HG02759 (cell line): ENCODE results near the gene HCRTR1.
"Not testable (repeated sequence)": the region's sequence is repeated elsewhere in the genome, so short reads cannot be mapped to it uniquely, and the experiment has no call there.

ENCODE experiments used
- ATAC-seq: cut with Tn5 transposase; IDR thresholded peaks from one replicate; pipeline ENCODE4 v1.9.1; 2021; ENCODE audit warnings: mild to moderate bottlenecking, moderate library complexity; ENCODE audit not compliant: unreplicated experiment

Gene HCRTR1

DNA sequence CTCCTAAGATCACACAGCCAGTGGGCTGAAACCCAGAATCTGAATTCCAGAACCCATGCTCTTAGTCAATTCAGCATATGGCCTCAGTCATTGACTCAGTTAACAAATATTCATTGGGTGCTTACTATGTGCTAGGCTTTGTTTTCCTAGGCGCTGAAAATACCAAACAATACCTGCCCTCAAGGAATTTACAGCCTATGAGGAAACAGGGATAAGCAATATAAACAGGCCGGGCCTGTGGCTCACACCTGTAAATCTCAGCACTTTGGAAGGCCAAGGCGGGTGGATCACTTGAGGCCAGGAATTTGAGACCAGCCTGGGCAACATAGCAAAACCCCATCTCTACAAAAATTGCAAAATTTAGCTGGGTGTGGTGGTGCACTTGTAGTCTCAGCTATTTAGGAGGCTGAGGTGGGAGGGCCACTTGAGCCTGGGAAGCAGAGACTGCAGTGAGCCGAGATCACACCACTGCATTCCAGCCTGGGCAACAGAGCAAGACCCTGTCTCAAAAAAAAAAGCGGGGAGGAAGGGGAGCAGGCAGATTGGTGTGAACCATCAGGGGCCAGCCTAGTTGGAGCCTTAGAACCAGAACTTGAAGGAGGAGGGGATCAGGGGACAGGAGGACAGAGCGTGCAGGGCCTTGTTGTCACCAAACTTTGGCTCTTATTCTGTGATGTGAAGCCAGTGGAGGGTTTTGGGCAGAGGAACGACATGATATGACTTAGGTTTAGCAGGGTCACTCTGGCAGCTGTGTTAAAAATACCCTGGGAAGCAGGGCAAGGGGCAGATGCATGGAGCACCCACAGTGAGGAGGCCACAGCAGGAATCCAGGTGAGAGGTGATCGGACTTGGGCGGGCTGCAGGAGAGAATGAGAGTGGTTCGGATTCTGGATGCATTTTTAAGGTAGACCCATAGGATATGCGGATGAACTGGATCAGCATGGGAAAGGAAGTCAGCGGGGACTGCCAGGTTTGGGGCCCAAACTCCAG is 35.4 kb upstream of the HCRTR1 start:
- no peak for ATAC-seq

- ATAC-seq, result no peak
Measured at GRCh38 chr1:31583082-31583994, 34.2 kb upstream of the HCRTR1 start.

GRCh38 chr1:31583995-31584868 is 33.3 kb upstream of the HCRTR1 start:
- ATAC-seq, result no peak

DNA sequence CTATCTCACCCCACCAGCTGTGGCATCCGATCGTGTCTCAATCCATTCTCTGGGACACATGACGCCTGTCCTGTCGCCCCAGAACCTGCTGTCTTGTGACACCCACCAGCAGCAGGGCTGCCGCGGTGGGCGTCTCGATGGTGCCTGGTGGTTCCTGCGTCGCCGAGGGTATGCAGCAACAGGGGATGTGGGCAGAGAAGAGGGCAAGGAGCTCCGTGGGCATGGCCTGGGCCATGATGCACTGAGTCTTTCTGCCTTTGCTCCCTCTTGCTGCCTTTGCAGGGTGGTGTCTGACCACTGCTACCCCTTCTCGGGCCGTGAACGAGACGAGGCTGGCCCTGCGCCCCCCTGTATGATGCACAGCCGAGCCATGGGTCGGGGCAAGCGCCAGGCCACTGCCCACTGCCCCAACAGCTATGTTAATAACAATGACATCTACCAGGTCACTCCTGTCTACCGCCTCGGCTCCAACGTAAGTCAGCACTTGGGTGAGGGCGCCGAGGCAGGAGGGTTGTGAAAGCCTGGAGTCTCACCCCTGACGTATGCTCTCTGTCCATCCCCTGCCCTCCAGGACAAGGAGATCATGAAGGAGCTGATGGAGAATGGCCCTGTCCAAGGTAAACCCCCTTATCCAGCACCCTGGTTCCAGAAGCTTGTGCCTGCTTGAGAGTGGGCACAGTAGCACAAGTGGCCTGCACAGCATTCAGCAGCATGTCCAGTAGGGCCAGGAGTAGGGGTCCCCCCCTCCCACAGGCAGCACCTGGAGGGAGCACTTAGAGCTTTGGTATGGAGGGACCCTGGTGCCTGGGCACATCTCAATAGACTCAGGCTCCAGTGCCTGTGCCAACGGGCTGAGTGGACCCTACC is 32.4 kb upstream of the HCRTR1 start:
- no peak for ATAC-seq

GRCh38 chr1:31585736-31586365 is 31.6 kb upstream of the HCRTR1 start:
- ATAC-seq, result no peak

GRCh38 chr1:31586376-31587327 is 30.8 kb upstream of the HCRTR1 start:
- no peak for ATAC-seq

- not testable (repeated sequence) for ATAC-seq
Measured at GRCh38 chr1:31587328-31587699, 30.2 kb upstream of the HCRTR1 start.

DNA sequence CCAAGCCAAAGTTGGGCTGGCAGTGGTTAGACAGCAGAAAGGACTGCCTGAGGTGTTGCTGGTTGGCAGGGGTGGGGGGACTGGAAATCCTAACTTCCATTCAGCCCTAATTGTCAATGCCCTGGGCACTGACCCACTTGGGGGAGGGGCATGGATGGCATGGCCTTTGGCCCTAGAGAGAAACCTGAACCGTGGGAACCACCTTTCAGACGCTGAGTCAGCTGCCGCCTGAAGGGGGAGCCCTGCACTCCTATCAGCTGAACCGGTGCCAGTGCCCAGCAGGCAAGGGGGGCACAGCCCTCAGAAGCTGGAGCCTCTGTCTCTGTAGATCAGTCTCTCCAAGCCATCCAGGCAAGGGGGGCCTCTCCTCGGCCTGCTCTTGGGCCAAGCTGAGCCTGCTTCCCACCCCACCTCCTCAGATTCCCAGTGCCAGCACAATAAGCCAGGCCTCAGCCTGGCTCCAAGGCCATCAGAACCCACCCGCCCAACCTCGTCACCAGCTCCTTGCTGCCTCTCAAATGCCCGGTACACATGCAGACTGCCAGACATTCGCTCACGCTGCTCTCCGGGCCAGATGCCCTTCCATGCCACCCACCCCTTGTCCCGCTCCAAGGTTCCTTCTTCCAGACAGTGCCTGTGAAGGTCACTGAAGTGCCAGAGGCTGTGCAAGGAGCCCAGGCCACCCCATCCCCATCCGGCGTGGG is 29.6 kb upstream of the HCRTR1 start:
- no peak for ATAC-seq

DNA sequence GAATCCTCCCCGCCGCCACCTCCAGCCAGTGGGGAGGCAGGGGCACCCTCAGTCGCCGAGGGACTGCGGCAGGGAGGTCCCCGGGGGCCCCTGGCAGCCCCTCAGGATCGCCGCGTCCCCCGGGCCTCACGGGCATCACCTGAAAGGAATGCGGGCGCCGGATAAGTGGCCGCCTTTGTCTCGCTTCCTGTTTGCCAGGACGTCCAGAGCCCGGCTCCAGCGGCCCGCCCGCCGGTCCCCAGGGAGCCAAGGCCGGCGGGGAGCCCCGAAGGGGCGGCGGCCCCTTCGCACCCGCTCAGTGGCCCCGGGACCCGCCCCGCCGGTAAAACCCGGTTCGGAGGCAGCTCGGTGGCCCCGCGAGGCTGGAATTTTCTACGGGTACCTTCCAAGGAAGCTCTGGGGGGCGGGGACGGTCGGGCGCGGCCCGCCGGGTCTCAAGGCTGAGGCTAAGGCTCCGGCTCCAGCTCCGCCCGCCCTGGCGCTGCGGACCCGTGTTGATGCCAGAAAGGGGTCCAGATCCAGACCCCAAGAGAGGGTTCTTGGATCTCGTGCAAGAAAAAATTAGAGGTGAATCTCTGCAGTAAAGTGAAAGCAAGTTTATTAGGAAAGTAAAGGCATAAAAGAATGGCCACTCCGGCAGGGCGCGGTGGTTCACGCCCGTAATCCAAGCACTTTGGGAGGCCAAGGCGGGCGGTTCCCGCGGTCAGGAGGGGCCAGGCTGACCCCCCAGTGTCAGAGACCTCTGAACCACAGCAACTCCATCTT is 28.6 kb upstream of the HCRTR1 start:
- ATAC-seq, result no peak

- no peak for ATAC-seq
Measured at GRCh38 chr1:31591425-31592093, 25.9 kb upstream of the HCRTR1 start.

DNA sequence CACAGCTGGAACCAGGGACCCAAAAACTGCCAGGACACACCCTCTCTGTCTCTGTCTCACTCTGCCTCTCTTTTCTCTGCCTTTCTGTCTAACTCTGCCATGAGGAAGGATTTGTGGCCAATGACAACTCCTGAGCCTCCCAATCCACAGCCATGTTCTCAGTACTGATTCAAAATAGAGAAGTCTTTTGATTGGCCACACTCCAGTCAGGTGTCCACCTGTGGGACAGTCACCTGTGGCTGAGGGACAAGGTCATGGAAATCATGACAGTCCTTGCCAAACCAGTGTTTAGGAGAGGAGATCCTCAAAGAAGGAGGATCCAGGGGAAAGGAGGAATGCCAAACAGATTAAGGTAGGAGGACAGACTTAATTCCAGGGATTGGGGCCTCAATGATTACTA is 25.4 kb upstream of the HCRTR1 start:
- ATAC-seq, result no peak

DNA sequence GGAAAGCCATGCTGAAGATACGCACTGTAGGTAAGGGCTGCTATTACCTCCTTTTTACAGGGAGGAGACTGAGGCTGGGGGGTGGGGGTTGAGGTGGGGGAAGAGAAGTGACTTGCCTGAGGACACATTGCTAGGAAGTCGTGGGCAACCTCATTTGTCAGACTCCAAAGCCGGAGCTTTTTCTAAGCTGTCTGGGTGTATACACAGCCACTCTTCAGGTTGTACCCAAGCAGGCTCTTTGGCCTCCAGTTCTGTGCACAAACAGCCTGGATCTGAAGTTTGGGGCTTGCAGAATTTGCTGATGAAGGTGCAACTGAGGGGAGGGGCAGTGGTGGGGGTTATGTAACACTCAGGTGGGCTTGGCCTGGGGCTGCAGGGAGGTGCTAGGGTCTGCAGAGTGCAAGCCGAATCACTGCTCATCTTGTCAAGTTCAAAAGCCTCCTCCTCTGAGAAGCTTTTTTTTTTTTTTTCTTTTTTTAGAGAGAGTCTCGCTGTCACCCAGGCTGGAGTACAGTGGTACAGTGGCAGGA is 24.3 kb upstream of the HCRTR1 start:
- no peak for ATAC-seq

- no peak for ATAC-seq
Measured at GRCh38 chr1:31593770-31594632, 23.5 kb upstream of the HCRTR1 start.

DNA sequence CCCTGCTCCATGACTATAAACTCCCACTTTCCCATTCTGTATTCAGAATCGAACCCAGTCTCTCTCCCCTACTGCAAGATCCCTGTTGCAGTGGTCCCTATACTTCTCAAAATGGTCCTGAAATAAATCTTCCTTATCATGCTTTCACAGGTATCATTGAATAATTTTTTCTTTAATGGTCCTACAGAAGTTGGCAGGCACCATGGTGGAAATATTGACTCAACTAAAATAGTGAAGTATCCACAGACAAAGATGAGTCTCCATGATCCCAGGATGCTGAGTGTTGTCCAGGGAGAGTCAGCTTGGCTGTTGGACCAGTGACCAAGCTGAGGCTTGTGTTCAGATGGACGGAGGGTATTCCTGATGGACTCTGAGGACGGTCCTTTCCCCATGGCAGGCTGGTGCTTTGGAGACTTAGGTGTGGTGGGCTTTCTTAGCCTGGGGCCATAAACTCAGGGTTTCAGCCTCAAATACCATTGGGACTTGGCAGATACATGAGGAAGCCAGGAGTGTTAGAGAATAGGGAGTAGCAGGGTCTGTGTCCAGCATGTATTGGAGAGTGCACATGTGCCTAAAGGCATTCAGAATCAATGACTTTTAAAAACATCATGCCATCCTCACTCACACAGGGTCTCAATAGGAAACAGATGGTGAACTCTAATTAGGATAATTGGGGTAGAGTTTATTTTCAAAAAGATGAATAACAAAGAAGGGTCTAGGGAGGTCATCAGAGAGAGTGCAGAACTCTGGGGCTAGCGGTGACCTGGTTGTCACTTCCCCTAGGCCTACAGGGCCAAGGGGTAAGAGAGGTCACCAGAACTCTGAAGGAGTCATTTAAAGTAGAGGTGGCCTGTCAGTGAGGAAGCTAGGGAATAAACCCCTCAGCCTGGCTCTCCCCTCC is 21.4 kb upstream of the HCRTR1 start:
- no peak for ATAC-seq
